GM21381 (cell line): ENCODE results near the gene POLH.
"Not testable (repeated sequence)": the region's sequence is repeated elsewhere in the genome, so short reads cannot be mapped to it uniquely, and the experiment has no call there.

Experiments used
- ATAC-seq: cut with Tn5 transposase; IDR thresholded peaks from one replicate; pipeline ENCODE4 v1.9.1; 2021; ENCODE audit warnings: mild to moderate bottlenecking, moderate library complexity; ENCODE audit not compliant: unreplicated experiment

The POLH gene

GRCh38 chr6:43629505-43630300, 53.7 kb downstream of the POLH start:
- ATAC-seq: peak; percentile 65

GRCh38 chr6:43630980-43631619, 55.1 kb downstream of the POLH start:
- ATAC-seq: no peak

GRCh38 chr6:43633002-43633401, 57.0 kb downstream of the POLH start:
- not testable (repeated sequence) for ATAC-seq

DNA sequence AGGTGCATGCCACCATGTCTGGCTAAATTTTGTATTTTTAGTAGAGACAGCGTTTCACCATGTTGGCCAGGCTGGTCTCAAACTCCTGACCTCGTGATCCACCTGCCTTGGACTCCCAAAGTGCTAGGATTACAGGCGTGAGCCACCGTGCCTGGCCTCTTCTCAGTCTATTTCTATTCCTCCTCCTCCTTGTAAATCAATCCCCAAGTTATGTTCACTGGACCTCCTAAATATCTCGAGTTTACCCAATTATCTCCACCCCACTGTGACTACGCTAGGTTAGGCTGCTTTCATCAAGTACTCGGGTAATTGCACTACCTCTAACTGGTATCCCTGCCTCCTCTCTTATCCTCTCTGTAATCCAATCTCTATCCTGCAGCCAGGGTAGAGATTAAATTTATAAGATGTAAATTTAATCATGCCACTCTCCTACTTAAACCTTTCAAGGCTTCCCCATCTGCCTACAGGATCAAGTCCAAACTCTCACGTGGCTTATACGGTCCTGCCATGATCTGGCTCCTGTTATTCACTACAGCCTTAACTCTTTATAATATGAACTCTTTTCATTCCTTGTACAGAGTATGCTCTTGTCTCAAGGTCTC, 58.8 kb downstream of the POLH start:
- no peak for ATAC-seq

- peak; percentile 70 for ATAC-seq
Measured at GRCh38 chr6:43635387-43636307, 59.7 kb downstream of the POLH start, which contains the start of gene MAD2L1BP. Gene MAD2L1BP (plus strand): TSS chr6:43635840. CDS start chr6:43635876, 36 bp downstream.

- ATAC-seq: peak; percentile 19
Measured at GRCh38 chr6:43636308-43636659, 60.3 kb downstream of the POLH start.

DNA sequence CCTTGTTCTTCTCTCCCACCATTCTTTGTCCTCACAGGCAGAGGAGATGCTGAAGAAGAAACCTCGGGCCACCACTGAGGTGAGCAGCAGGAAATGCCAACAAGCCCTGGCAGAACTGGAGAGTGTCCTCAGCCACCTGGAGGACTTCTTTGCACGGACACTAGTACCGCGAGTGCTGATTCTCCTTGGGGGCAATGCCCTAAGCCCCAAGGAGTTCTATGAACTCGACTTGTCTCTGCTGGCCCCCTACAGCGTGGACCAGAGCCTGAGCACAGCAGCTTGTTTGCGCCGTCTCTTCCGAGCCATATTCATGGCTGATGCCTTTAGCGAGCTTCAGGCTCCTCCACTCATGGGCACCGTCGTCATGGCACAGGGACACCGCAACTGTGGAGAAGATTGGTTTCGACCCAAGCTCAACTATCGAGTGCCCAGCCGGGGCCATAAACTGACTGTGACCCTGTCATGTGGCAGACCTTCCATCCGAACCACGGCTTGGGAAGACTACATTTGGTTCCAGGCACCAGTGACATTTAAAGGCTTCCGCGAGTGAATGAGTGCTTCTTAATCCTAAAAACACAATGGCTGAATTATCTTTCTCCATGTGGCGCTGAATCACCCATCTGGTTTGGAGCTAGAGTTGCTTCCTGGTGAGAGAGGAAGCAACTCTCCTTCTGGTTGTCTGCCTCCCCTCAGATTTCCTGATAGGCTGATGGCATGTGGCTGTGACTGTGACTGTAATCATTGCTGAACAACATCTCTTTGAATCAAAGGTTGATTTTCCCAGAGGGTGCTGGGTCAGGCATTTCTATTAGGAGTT, 64.2 kb downstream of the POLH start:
- no peak for ATAC-seq

DNA sequence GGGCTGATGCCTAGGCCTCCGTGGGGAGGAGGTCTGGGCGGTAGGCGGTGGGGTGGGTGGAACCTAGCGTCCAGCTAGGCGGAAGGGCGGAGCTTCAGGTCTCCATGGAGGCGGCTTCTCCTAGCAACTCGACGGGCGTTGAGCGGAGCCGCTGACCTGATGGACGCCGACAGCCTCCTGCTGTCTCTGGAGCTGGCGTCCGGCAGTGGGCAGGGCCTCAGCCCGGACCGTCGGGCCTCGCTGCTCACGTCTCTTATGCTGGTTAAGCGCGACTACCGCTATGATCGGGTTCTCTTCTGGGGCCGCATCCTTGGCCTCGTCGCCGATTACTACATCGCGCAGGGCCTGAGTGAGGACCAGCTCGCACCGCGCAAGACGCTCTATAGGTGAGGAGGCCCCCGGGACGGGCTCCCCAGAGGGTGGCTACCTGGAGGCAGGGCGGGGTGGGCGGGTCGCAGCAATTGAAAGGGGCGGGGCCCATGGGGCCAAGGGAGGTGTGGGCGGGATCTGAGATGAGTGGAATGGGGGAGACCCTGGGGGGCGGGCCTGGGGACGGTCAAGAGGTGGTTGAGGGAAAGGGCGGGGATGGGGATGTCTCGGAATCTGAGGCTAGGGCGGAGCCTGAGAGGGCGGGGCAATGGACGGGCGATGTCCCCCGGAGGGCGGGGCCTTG, 69.1 kb downstream of the POLH start, which contains the start of gene RSPH9:
RSPH9 (plus strand) TSS at position 97 of the 673 bp plus-strand sequence; CDS start at position 160, 63 bp downstream.
- no peak for ATAC-seq

- ATAC-seq: no peak
Measured at GRCh38 chr6:43645613-43645964, 69.6 kb downstream of the POLH start.

DNA sequence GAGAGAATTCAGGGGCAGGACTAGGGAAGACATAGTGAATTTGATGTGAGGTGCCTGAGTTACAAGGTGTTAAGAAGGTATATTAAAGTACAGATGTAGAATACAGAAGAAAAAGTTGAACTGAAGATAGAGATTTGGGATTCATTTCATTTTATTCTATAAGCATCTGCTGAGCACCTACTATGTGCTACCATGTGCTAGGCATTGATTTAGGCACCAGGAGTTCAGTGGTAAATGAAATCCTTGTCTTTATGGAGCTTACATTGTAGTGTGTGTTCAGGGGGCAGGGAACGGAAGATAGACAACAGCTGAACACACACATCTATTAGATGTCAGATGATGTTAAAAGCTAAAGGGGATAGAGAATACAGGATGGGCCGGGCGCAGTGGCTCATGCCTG, 71.6 kb downstream of the POLH start:
- no peak for ATAC-seq

DNA sequence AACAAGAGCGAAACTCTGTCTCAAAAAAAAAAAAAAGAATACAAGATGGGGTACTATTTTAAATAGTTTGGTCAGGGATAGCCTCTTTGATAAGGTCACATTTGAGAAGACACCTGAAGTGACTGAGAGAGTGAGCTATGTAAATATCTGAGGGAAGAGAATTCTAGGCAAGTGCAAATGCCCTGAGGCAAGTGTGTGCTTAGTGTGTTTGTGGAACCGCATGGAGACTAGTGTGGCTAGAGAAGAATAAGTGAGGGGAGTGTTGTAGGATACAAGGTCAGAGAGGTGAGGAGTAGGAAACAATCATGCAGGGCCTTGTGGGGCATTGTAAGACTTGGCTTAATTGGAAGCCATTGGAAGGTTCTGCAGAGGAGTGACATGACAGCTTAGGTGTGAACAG, 72.3 kb downstream of the POLH start:
- no peak for ATAC-seq

- not testable (repeated sequence) for ATAC-seq
Measured at GRCh38 chr6:43652822-43653221, 76.8 kb downstream of the POLH start.

GRCh38 chr6:43657221-43657802, 81.3 kb downstream of the POLH start:
- no peak for ATAC-seq

GRCh38 chr6:43658161-43658560, 82.2 kb downstream of the POLH start:
- no peak for ATAC-seq

DNA sequence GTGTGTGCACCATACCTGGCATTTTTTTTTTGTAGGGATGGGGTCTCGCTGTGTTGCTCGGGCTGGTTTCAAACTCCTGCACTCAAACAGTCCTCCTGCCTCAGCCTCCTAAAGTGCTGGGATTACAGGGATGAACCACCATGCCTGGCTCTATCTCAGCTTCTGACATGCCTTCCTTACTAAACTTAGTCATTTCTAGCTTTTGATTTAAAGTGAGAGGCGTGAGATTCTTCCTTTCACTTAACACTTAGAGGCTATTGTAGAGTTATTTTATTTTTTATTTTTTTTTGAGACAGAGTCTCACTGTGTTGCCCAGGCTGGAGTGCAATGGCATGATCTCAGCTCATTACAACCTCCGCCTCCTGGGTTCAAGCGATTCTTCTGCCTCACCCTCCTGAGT, 87.0 kb downstream of the POLH start:
- not testable (repeated sequence) for ATAC-seq
